ENCODE results near the gene IGSF23. TPM values are rescaled to one million over a fixed set of nuclear protein-coding genes. Genes with fewer than 3 reads are reported as not detected.
A peak's percentile ranks its signal among the peaks of the same experiment; 100 is the strongest.

The IGSF23 gene
- total and polyA plus RNA-seq, 9 donors, result not detected

DNA sequence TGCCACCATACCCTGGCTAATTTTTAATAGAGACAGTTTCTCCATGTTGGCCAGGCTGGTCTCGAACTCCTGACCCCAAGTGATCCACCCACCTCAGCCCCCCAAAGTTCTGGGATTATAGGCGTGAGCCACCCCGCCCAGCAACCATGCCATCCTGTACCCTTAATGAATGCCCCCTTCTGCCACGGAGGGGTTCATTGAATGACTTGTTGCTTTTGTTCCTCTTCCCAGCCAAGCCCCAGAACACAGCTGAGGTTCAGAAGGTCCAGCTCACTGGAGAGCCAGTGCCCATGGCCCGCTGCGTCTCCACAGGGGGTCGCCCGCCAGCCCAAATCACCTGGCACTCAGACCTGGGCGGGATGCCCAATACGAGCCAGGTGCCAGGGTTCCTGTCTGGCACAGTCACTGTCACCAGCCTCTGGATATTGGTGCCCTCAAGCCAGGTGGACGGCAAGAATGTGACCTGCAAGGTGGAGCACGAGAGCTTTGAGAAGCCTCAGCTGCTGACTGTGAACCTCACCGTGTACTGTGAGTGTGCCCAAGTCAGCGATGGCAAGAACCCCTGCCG is 36.3 kb downstream of the IGSF23 start:
- H3K9me3 ChIP-seq (replicated peaks; ENCODE audit: control insufficient read depth, low read depth, low read length), result no peaks in the 10 kb centered on the region
- no peak overlapping the region for H3K4me3 ChIP-seq (ENCODE audit: low read length)
- peaks cover 41% of the 10 kb centered on the region for H3K36me3 ChIP-seq (ENCODE audit: control insufficient read depth, insufficient read depth, low read length)
- no peaks in the 10 kb centered on the region for H3K27me3 ChIP-seq (ENCODE audit: control insufficient read depth, insufficient read depth, low read length)
- H3K4me1 ChIP-seq (ENCODE audit: control insufficient read depth, insufficient read depth, low read length), result peaks cover 29% of the 10 kb centered on the region
- WGBS (ENCODE audit: insufficient coverage), result 98% methylated on average over 13 of the region's 15 CpGs
- H3K27ac ChIP-seq (ENCODE audit: low read length), result no peak overlapping the region
- DNase-seq, result no peak

DNA sequence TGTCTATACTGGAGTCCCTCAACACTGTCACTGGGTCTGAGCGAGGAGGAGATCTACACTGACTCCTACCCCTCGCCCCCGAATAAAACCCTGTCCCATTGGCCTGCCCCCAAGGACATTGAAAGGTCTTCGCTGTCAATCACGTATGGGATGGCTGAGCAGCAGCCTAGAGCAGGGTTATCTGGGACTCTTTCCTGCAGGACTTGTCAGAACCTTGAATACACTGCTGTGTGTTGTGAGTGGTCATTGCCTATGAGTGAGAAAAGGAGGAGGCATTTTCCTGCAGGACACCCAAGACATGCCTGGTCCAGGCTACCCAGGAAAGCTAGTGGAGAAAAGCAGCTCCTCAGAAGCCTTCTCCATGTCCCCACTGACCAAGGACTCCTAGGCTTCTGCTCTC is 40.0 kb downstream of the IGSF23 start:
- Histone ChIP-seq H3K9me3 (replicated peaks; ENCODE audit: control insufficient read depth, low read depth, low read length) (no peaks in the 10 kb centered on the region), H3K4me1 (ENCODE audit: control insufficient read depth, insufficient read depth, low read length) (peaks cover 23% of the 10 kb centered on the region), H3K27ac (ENCODE audit: low read length) (no peak overlapping the region), H3K4me3 (ENCODE audit: low read length) (no peak overlapping the region), H3K27me3 (ENCODE audit: control insufficient read depth, insufficient read depth, low read length) (no peaks in the 10 kb centered on the region), H3K36me3 (ENCODE audit: control insufficient read depth, insufficient read depth, low read length) (peaks cover 63% of the 10 kb centered on the region)
- WGBS (ENCODE audit: insufficient coverage), result 93% methylated on average over 5 of the region's 5 CpGs
- no peak for DNase-seq

DNA sequence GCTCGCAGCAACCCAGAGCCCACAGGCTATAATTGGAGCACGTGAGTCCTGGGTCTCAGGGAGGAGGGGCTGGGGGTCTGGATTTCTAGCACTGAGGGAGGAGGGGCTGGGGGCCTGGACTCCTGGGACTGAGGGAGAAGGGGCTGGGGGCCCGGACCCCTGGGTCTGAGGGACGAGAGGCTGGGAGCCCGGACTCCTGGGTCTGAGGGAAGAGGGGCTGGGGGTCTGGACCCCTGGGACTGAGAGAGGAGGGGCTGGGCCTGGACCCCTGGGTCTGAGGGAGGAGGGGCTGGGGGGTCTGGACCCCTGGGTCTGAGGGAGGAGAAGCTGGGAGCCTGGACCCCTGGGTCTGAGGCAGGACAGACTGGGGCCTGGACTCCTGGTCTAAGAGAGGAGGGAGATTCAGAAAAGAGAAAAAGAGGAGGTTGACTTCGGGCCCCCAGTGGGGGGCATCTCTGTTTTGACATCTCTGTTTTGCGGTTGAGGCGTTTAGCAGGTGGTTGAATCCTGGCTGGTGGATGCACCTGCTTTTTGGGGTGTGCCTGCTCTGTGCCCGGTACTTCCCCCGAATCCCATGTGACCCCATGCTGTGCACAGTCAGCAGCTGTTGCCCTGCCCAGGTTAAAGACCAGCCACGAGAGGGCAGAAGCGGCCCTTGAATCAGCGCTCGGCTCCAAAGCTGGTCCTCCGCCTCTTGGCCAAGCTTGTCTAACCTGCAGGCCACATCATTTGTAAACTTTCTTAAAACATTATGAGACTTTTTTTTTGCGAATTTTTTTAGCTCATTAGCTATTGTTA is 40.8 kb downstream of the IGSF23 start:
- Histone ChIP-seq H3K36me3 (ENCODE audit: control insufficient read depth, insufficient read depth, low read length) (peaks cover 69% of the 10 kb centered on the region), H3K27me3 (ENCODE audit: control insufficient read depth, insufficient read depth, low read length) (no peaks in the 10 kb centered on the region), H3K4me1 (ENCODE audit: control insufficient read depth, insufficient read depth, low read length) (peaks cover 15% of the 10 kb centered on the region), H3K4me3 (ENCODE audit: low read length) (no peak overlapping the region), H3K9me3 (replicated peaks; ENCODE audit: control insufficient read depth, low read depth, low read length) (no peaks in the 10 kb centered on the region), H3K27ac (ENCODE audit: low read length) (peak overlapping the region; percentile 47)
- DNase-seq, result peak; percentile 75
- 52% methylated on average over 14 of the region's 16 CpGs for WGBS (ENCODE audit: insufficient coverage)

DNA sequence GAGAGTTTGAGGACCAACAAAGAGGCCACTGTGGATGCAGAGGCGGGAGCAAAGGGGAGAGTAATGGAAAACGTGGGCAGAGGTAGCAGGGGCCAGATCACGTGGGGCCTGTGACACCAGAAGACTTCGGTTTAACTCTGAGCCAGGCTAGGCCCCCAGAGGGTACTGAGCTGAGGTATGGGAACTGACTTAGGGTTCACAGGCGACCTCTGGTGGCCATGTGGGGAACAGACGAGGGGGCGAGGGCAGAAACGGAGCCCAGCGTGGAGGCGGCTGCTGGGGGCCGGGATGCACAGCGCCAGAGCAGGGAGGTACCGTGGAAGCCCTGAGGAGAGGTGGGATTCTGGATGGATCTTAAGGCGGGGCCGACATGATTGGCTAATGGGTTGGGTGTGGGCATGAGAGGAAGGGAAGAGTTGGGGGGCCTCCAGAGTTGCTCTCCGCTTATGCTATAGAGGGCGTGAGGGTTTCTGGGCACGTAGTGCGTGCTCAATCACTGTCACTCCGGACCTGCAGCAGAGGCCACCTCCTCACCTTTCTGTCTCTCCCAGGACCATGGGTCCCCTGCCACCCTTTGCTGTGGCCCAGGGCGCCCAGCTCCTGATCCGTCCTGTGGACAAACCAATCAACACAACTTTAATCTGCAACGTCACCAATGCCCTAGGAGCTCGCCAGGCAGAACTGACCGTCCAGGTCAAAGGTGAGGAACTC is 44.0 kb downstream of the IGSF23 start:
- no peaks in the 10 kb centered on the region for H3K9me3 ChIP-seq (replicated peaks; ENCODE audit: control insufficient read depth, low read depth, low read length)
- no peak overlapping the region for H3K4me3 ChIP-seq (ENCODE audit: low read length)
- H3K27ac ChIP-seq (ENCODE audit: low read length), result no peak overlapping the region
- DNase-seq, result peak; percentile 61
- H3K36me3 ChIP-seq (ENCODE audit: control insufficient read depth, insufficient read depth, low read length), result peaks cover 66% of the 10 kb centered on the region
- H3K27me3 ChIP-seq (ENCODE audit: control insufficient read depth, insufficient read depth, low read length), result no peaks in the 10 kb centered on the region
- 18% methylated on average over 15 of the region's 25 CpGs for WGBS (ENCODE audit: insufficient coverage)
- H3K4me1 ChIP-seq (ENCODE audit: control insufficient read depth, insufficient read depth, low read length), result peaks cover 18% of the 10 kb centered on the region

DNA sequence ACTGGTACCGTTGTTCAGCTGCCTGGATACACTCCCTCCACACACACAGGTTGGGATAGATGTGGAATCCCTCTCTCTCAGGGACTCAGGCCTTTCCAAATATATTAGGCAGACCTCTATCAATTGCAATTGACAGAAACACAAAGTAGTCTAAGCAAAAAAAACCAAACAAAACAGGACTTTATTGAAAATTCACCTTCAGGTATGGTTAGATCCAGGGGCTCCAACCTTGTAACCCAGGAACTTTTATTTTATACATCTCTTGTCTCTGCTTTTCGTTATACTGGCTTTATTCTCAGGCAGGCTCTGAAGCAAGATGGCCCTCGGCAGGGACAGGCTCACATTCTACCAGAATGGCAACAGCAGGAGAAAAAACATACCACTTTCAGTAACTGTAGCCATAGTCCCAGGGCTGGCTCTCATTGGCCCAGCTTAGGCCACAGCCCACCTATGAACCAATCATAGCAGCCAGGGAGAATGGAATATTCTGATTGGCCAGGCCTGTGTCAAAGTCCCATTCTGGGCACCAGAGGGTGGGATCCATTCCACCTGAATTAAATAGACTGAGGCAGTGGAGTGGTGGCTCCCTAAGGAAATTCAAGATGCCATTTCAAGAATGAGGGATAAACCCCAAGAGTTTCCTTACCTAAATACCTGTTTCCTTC is 44.8 kb downstream of the IGSF23 start:
- no peak for DNase-seq
- Histone ChIP-seq H3K36me3 (ENCODE audit: control insufficient read depth, insufficient read depth, low read length) (peaks cover 62% of the 10 kb centered on the region), H3K4me1 (ENCODE audit: control insufficient read depth, insufficient read depth, low read length) (peaks cover 26% of the 10 kb centered on the region), H3K4me3 (ENCODE audit: low read length) (no peak overlapping the region), H3K27me3 (ENCODE audit: control insufficient read depth, insufficient read depth, low read length) (no peaks in the 10 kb centered on the region), H3K9me3 (replicated peaks; ENCODE audit: control insufficient read depth, low read depth, low read length) (no peaks in the 10 kb centered on the region), H3K27ac (ENCODE audit: low read length) (no peak overlapping the region)
- 88% methylated on average over 3 of the region's 3 CpGs for WGBS (ENCODE audit: insufficient coverage)

DNA sequence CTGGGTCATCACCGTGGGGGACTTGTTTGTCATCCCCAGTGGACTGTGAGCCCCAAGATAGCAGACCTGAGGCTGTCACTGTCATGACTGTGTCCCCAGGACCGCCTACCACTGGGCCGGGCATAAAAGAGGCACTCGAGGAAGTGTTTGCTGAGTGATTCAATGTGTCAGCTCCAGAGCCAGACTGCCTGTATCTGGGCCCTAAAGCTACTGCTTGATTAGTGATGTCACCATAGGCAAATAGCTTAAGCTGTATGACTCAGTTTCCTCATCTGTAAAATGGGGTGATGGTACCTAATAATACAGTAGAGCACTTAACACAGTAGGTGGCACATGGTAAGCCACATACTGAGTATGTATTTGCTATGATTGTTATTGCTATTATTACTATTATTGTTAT is 46.7 kb downstream of the IGSF23 start:
- no peak for DNase-seq
- Histone ChIP-seq H3K27me3 (ENCODE audit: control insufficient read depth, insufficient read depth, low read length) (no peaks in the 10 kb centered on the region), H3K27ac (ENCODE audit: low read length) (no peak overlapping the region), H3K9me3 (replicated peaks; ENCODE audit: control insufficient read depth, low read depth, low read length) (no peaks in the 10 kb centered on the region), H3K36me3 (ENCODE audit: control insufficient read depth, insufficient read depth, low read length) (peaks cover 57% of the 10 kb centered on the region), H3K4me1 (ENCODE audit: control insufficient read depth, insufficient read depth, low read length) (peaks cover 25% of the 10 kb centered on the region), H3K4me3 (ENCODE audit: low read length) (no peak overlapping the region)
- 96% methylated on average over 4 of the region's 4 CpGs for WGBS (ENCODE audit: insufficient coverage)

DNA sequence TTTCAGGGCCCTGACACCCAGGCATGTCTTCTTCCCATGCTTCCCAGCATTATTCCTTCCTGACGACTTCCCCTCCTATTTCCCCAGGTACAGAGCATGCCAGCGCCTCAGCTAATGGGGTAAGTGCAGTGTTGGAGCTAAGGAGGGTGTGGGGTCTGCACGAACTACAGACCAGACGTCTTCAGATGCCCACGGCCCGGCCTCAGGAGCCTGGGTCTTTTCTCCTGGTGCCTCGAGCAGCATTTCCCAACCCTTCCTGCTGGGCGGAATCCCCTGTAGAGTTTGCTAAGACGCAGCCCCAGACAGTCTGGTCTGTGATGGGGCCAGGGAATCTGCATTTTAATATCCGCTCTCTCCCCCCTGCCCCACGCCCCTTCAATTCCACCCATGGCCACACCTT is 47.8 kb downstream of the IGSF23 start:
- no peak for DNase-seq
- Histone ChIP-seq H3K27me3 (ENCODE audit: control insufficient read depth, insufficient read depth, low read length) (no peaks in the 10 kb centered on the region), H3K4me3 (ENCODE audit: low read length) (no peak overlapping the region), H3K4me1 (ENCODE audit: control insufficient read depth, insufficient read depth, low read length) (peaks cover 25% of the 10 kb centered on the region), H3K36me3 (ENCODE audit: control insufficient read depth, insufficient read depth, low read length) (peaks cover 52% of the 10 kb centered on the region), H3K27ac (ENCODE audit: low read length) (no peak overlapping the region), H3K9me3 (replicated peaks; ENCODE audit: control insufficient read depth, low read depth, low read length) (no peaks in the 10 kb centered on the region)
- WGBS (ENCODE audit: insufficient coverage), result 87% methylated on average over 5 of the region's 11 CpGs

DNA sequence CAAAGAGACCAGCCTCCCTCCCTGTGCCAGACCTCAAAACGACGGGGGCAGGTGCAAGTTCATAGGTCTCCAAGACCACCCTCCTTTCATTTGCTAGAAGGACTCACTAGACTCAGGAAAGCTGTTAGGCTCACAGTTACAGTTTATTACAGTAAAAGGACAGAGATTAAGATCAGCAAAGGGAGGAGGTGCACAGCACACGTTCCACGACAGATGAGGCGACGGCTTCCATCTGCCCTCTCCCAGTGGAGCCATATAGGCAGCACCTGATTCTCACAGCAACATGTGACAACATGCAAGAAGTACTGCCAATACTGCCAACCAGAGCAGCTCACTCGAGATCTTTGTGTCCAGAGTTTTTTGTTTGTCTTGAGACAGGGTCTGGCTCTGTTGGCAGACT is 48.5 kb downstream of the IGSF23 start:
- WGBS (ENCODE audit: insufficient coverage), result 60% methylated on average over 1 of the region's 7 CpGs
- no peak overlapping the region for H3K4me3 ChIP-seq (ENCODE audit: low read length)
- DNase-seq, result no peak
- no peaks in the 10 kb centered on the region for H3K27me3 ChIP-seq (ENCODE audit: control insufficient read depth, insufficient read depth, low read length)
- H3K27ac ChIP-seq (ENCODE audit: low read length), result no peak overlapping the region
- peaks cover 48% of the 10 kb centered on the region for H3K36me3 ChIP-seq (ENCODE audit: control insufficient read depth, insufficient read depth, low read length)
- H3K4me1 ChIP-seq (ENCODE audit: control insufficient read depth, insufficient read depth, low read length), result peaks cover 24% of the 10 kb centered on the region
- H3K9me3 ChIP-seq (replicated peaks; ENCODE audit: control insufficient read depth, low read depth, low read length), result no peaks in the 10 kb centered on the region

DNA sequence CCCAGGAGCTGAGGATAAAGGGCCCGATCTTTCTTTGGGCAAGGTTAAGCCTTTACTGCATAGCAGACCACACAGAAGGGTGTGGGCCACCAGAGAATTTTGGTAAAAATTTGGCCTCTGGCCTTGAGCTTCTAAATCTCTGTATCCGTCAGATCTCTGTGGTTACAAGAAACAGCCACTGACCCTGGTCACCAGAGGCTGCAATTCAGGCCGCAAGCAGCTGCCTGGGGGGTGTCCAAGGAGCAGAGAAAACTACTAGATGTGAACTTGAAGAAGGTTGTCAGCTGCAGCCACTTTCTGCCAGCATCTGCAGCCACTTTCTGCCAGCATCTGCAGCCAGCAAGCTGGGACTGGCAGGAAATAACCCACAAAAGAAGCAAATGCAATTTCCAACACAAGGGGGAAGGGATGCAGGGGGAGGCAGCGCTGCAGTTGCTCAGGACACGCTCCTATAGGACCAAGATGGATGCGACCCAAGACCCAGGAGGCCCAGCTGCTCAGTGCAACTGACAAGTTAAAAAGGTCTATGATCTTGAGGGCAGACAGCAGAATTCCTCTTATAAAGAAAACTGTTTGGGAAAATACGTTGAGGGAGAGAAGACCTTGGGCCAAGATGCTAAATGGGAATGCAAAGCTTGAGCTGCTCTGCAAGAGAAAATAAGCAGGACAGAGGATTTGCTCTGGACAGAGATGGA is 49.5 kb downstream of the IGSF23 start:
- no peak overlapping the region for H3K4me3 ChIP-seq (ENCODE audit: low read length)
- DNase-seq, result peak; percentile 65
- no peaks in the 10 kb centered on the region for H3K9me3 ChIP-seq (replicated peaks; ENCODE audit: control insufficient read depth, low read depth, low read length)
- H3K27me3 ChIP-seq (ENCODE audit: control insufficient read depth, insufficient read depth, low read length), result no peaks in the 10 kb centered on the region
- H3K36me3 ChIP-seq (ENCODE audit: control insufficient read depth, insufficient read depth, low read length), result peaks cover 43% of the 10 kb centered on the region
- 14% methylated on average over 6 of the region's 7 CpGs for WGBS (ENCODE audit: insufficient coverage)
- no peak overlapping the region for H3K27ac ChIP-seq (ENCODE audit: low read length)
- peaks cover 18% of the 10 kb centered on the region for H3K4me1 ChIP-seq (ENCODE audit: control insufficient read depth, insufficient read depth, low read length)
